CD4-positive, CD25-positive, alpha-beta regulatory T cell (primary cell): ENCODE results near the gene KIN. TPM values are rescaled to one million over a fixed set of nuclear protein-coding genes. Genes with fewer than 3 reads are reported as not detected.

Experiments used
- ATAC-seq, 2 donors: fragments of 150-1000 bp; cut with Tn5 transposase; one replicate each; pipeline ENCODE4 v1.10.0; 2021; ENCODE audit warnings: low read depth in 2 of 2, moderate number of reproducible peaks in 2 of 2, moderate library complexity in 1 of 2
- DNase-seq, 3 donors: peaks; one replicate each; pipeline versions ENCODE4 v3.0.0 to v3.0.0-alpha.2; 2012 to 2022; ENCODE audit warnings: mixed read lengths in 1 of 3
- H3K27ac ChIP-seq: one replicate; pipeline ENCODE4 v1.7.0; 2013; ENCODE audit warnings: mild to moderate bottlenecking, low read length; ENCODE audit not compliant: insufficient read depth, poor library complexity, severe bottlenecking
- H3K27me3 ChIP-seq: one replicate; pipeline ENCODE4 v1.7.0; 2013; ENCODE audit warnings: low read length; ENCODE audit not compliant: control insufficient read depth, insufficient read depth
- H3K36me3 ChIP-seq: one replicate; pipeline ENCODE4 v1.7.0; 2013; ENCODE audit warnings: mild to moderate bottlenecking, low read length, moderate library complexity; ENCODE audit not compliant: control insufficient read depth, insufficient read depth
- H3K4me1 ChIP-seq: 2 replicates; pipeline ENCODE4 v1.7.0; 2013; ENCODE audit warnings: mild to moderate bottlenecking, low read length; ENCODE audit not compliant: insufficient read depth, control insufficient read depth, poor library complexity, severe bottlenecking
- H3K4me3 ChIP-seq: one replicate; pipeline ENCODE4 v1.7.0; 2013; ENCODE audit warnings: low read depth, mild to moderate bottlenecking, low read length, moderate library complexity
- H3K9me3 ChIP-seq, 2 experiments: 1 replicate in 1 of 2; 2 replicates in 1 of 2; pipeline ENCODE4 v1.7.0; 2013; ENCODE audit warnings: low read length in 2 of 2, mild to moderate bottlenecking in 1 of 2, moderate library complexity in 1 of 2; ENCODE audit not compliant: control insufficient read depth in 2 of 2
- H3K27ac Mint-ChIP-seq, 3 donors: one replicate each; pipeline ENCODE4 v1.8.0; 2020 to 2022; ENCODE audit warnings: mild to moderate bottlenecking in 3 of 3, mixed read lengths in 3 of 3, moderate library complexity in 2 of 3
- H3K27me3 Mint-ChIP-seq: one replicate; pipeline ENCODE4 v1.8.0; 2022; ENCODE audit warnings: mild to moderate bottlenecking, mixed read lengths
- H3K36me3 Mint-ChIP-seq: one replicate; pipeline ENCODE4 v1.8.0; 2020; ENCODE audit warnings: mixed read lengths
- H3K4me1 Mint-ChIP-seq, 4 donors: one replicate each; pipeline ENCODE4 v1.8.0; 2020 to 2022; ENCODE audit warnings: mixed read lengths in 4 of 4, mild to moderate bottlenecking in 1 of 4
- H3K4me3 Mint-ChIP-seq, 4 donors: one replicate each; pipeline ENCODE4 v1.8.0; 2020 to 2022; ENCODE audit warnings: mild to moderate bottlenecking in 4 of 4, mixed read lengths in 4 of 4, moderate library complexity in 3 of 4
- H3K9me3 Mint-ChIP-seq, 7 donors: one replicate each; pipeline ENCODE4 v1.8.0; 2020 to 2022; ENCODE audit warnings: mixed read lengths in 7 of 7, mild to moderate bottlenecking in 3 of 7, moderate library complexity in 2 of 7
- polyA plus RNA-seq, 4 donors: library from polyadenylated mRNA; unstranded; fragments of 300-500 nt; fragmentation: Illumina TruSeq; gene quantifications; one replicate each; pipeline ENCODE4 v1.2.3, GENCODE V29; 2021
- total RNA-seq: library from RNA; stranded (reverse); gene quantifications from one replicate; pipeline ENCODE4 v1.2.3, GENCODE V29; 2022

Gene KIN
- total and polyA plus RNA-seq, 5 donors from 2014 or later: 2.5 to 9.1 (median 5.5) TPM

GRCh38 chr10:7811000-7811399, 23.2 kb upstream of the KIN start:
- Mint-ChIP-seq H3K27ac (peak overlapping the region in 1 of 3 donors; percentile 41), H3K4me1 (peaks cover 0 to 4% (median 0%) of the 10 kb centered on the region in 4 donors), H3K27me3 (peaks cover 13% of the 10 kb centered on the region), H3K36me3 (peaks cover 9% of the 10 kb centered on the region), H3K9me3 (peaks cover 0 to 2% (median 0%) of the 10 kb centered on the region in 7 donors), H3K4me3 (no peak overlapping the region)
- peaks cover 24% of the 10 kb centered on the region for H3K36me3 ChIP-seq
- DNase-seq: no peak
- H3K4me3 ChIP-seq: no peak overlapping the region
- H3K4me1 ChIP-seq: no peaks in the 10 kb centered on the region
- peaks cover 3% of the 10 kb centered on the region for H3K27me3 ChIP-seq
- no peak overlapping the region for H3K27ac ChIP-seq
- H3K9me3 ChIP-seq: no peaks in the 10 kb centered on the region
- ATAC-seq: no peak

GRCh38 chr10:7810443-7810842, 22.6 kb upstream of the KIN start:
- no peak for DNase-seq
- peaks cover 0 to 4% (median 0%) of the 10 kb centered on the region in 4 donors for H3K4me1 Mint-ChIP-seq
- Histone ChIP-seq H3K9me3 (no peaks in the 10 kb centered on the region), H3K4me3 (no peak overlapping the region), H3K27me3 (peaks cover 3% of the 10 kb centered on the region), H3K27ac (no peak overlapping the region), H3K4me1 (no peaks in the 10 kb centered on the region), H3K36me3 (peaks cover 28% of the 10 kb centered on the region)
- H3K4me3 Mint-ChIP-seq: no peak overlapping the region
- H3K27ac Mint-ChIP-seq: peak overlapping the region in 1 of 3 donors; percentile 57
- peaks cover 9% of the 10 kb centered on the region for H3K36me3 Mint-ChIP-seq
- no peak for ATAC-seq
- H3K9me3 Mint-ChIP-seq: peaks cover 0 to 2% (median 0%) of the 10 kb centered on the region in 7 donors
- peaks cover 13% of the 10 kb centered on the region for H3K27me3 Mint-ChIP-seq

- H3K27me3 ChIP-seq: no peaks in the 10 kb centered on the region
- H3K4me1 Mint-ChIP-seq: peaks cover 0 to 12% (median 0%) of the 10 kb centered on the region in 4 donors
- no peak overlapping the region for H3K4me3 Mint-ChIP-seq
- ATAC-seq (no peak), DNase-seq (no peak)
- H3K4me3 ChIP-seq: no peak overlapping the region
- H3K9me3 Mint-ChIP-seq: peaks cover 0 to 2% (median 0%) of the 10 kb centered on the region in 7 donors
- H3K27me3 Mint-ChIP-seq: peaks cover 4% of the 10 kb centered on the region
- H3K4me1 ChIP-seq: no peaks in the 10 kb centered on the region
- peak overlapping the region in 2 of 3 donors; percentile 57 to 87 for H3K27ac Mint-ChIP-seq
- H3K27ac ChIP-seq: no peak overlapping the region
- H3K36me3 ChIP-seq: peaks cover 43% of the 10 kb centered on the region
- H3K36me3 Mint-ChIP-seq: peaks cover 22% of the 10 kb centered on the region
- H3K9me3 ChIP-seq: no peaks in the 10 kb centered on the region
Observed at GRCh38 chr10:7808686-7809267, 21.0 kb upstream of the KIN start.

- Mint-ChIP-seq H3K4me1 (peaks cover 0 to 12% (median 1%) of the 10 kb centered on the region in 4 donors), H3K9me3 (no peaks in the 10 kb centered on the region), H3K36me3 (peaks cover 47% of the 10 kb centered on the region), H3K27ac (no peak overlapping the region), H3K4me3 (no peak overlapping the region), H3K27me3 (no peaks in the 10 kb centered on the region)
- Histone ChIP-seq H3K9me3 (no peaks in the 10 kb centered on the region), H3K27ac (no peak overlapping the region), H3K4me1 (no peaks in the 10 kb centered on the region), H3K36me3 (peaks cover 80% of the 10 kb centered on the region), H3K27me3 (no peaks in the 10 kb centered on the region), H3K4me3 (no peak overlapping the region)
- no peak for DNase-seq
- no peak for ATAC-seq
Observed at GRCh38 chr10:7804741-7805140, 16.9 kb upstream of the KIN start.

- Mint-ChIP-seq H3K9me3 (no peaks in the 10 kb centered on the region), H3K27me3 (no peaks in the 10 kb centered on the region), H3K4me1 (peaks cover 0 to 12% (median 1%) of the 10 kb centered on the region in 4 donors), H3K27ac (no peak overlapping the region), H3K4me3 (no peak overlapping the region), H3K36me3 (peaks cover 52% of the 10 kb centered on the region)
- H3K9me3 ChIP-seq: no peaks in the 10 kb centered on the region
- H3K27me3 ChIP-seq: no peaks in the 10 kb centered on the region
- no peak for DNase-seq
- H3K4me3 ChIP-seq: no peak overlapping the region
- no peak overlapping the region for H3K27ac ChIP-seq
- no peak for ATAC-seq
- H3K36me3 ChIP-seq: peaks cover 85% of the 10 kb centered on the region
- no peaks in the 10 kb centered on the region for H3K4me1 ChIP-seq
Observed at GRCh38 chr10:7804216-7804615, 16.4 kb upstream of the KIN start.

- ATAC-seq (no peak), DNase-seq (no peak)
- no peak overlapping the region for H3K27ac Mint-ChIP-seq
- H3K9me3 Mint-ChIP-seq: no peaks in the 10 kb centered on the region
- Histone ChIP-seq H3K27ac (no peak overlapping the region), H3K9me3 (no peaks in the 10 kb centered on the region), H3K4me1 (no peaks in the 10 kb centered on the region), H3K36me3 (peaks cover 86% of the 10 kb centered on the region), H3K27me3 (no peaks in the 10 kb centered on the region), H3K4me3 (no peak overlapping the region)
- H3K4me3 Mint-ChIP-seq: no peak overlapping the region
- H3K4me1 Mint-ChIP-seq: peaks cover 0 to 12% (median 1%) of the 10 kb centered on the region in 4 donors
- no peaks in the 10 kb centered on the region for H3K27me3 Mint-ChIP-seq
- peaks cover 54% of the 10 kb centered on the region for H3K36me3 Mint-ChIP-seq
Observed at GRCh38 chr10:7802606-7803005, 14.8 kb upstream of the KIN start.

GRCh38 chr10:7797582-7797981, 9.8 kb upstream of the KIN start:
- no peak for ATAC-seq
- Mint-ChIP-seq H3K4me1 (peaks cover 32 to 44% (median 35%) of the 10 kb centered on the region in 4 donors), H3K4me3 (no peak overlapping the region), H3K36me3 (peaks cover 47% of the 10 kb centered on the region), H3K27me3 (no peaks in the 10 kb centered on the region), H3K9me3 (no peaks in the 10 kb centered on the region), H3K27ac (peak overlapping the region in 1 of 3 donors; percentile 31)
- Histone ChIP-seq H3K9me3 (no peaks in the 10 kb centered on the region), H3K4me3 (no peak overlapping the region), H3K27me3 (no peaks in the 10 kb centered on the region), H3K36me3 (peaks cover 60% of the 10 kb centered on the region), H3K27ac (no peak overlapping the region), H3K4me1 (no peaks in the 10 kb centered on the region)
- no peak for DNase-seq

- Histone ChIP-seq H3K27ac (no peak overlapping the region), H3K9me3 (no peaks in the 10 kb centered on the region), H3K4me1 (peaks cover 12% of the 10 kb centered on the region), H3K36me3 (peaks cover 46% of the 10 kb centered on the region), H3K27me3 (no peaks in the 10 kb centered on the region), H3K4me3 (no peak overlapping the region)
- no peaks in the 10 kb centered on the region for H3K9me3 Mint-ChIP-seq
- H3K27me3 Mint-ChIP-seq: no peaks in the 10 kb centered on the region
- ATAC-seq: no peak
- no peak for DNase-seq
- H3K27ac Mint-ChIP-seq: peak overlapping the region in 1 of 3 donors; percentile 19
- H3K36me3 Mint-ChIP-seq: peaks cover 50% of the 10 kb centered on the region
- H3K4me1 Mint-ChIP-seq: peaks cover 45 to 62% (median 48%) of the 10 kb centered on the region in 4 donors
- H3K4me3 Mint-ChIP-seq: peak overlapping the region in 2 of 4 donors; percentile 5 to 7
Observed at GRCh38 chr10:7795605-7796004, 7.8 kb upstream of the KIN start.
